Activated CD4-positive, alpha-beta T cell treated with anti-CD3 and anti-CD28 coated beads, Interleukin-2, amount 10 ng/mL, durations not matched to agents 7 days and 5 days (primary cell): ENCODE data around the gene CYTH3. TPM values are rescaled to one million over a fixed set of nuclear protein-coding genes. Genes with fewer than 3 reads are reported as not detected.

ENCODE experiments used
- CTCF ChIA-PET: fragments of 350-600 bp; sonication (Branson Sonifier 250); formaldehyde crosslinking; loops from one replicate; lab custom pipeline; 2021; ENCODE audit warnings: antibody characterized with exemption; lab: Charles Lee
- POLR2A ChIA-PET: fragments of 350-600 bp; sonication (Branson Sonifier 250); formaldehyde crosslinking; loops from one replicate; lab custom pipeline; 2021; ENCODE audit warnings: antibody characterized with exemption; lab: Charles Lee
- DNase-seq: peaks from one replicate; pipeline ENCODE4 v3.0.0-alpha.2; 2020
- H3K27ac Mint-ChIP-seq: one replicate; pipeline ENCODE4 v1.8.0; 2021; ENCODE audit warnings: mild to moderate bottlenecking, moderate library complexity, mixed read lengths
- H3K27me3 Mint-ChIP-seq: one replicate; pipeline ENCODE4 v1.8.0; 2021; ENCODE audit warnings: mixed read lengths
- H3K36me3 Mint-ChIP-seq: one replicate; pipeline ENCODE4 v1.8.0; 2021; ENCODE audit warnings: low read depth, mixed read lengths
- H3K4me1 Mint-ChIP-seq: one replicate; pipeline ENCODE4 v1.8.0; 2021; ENCODE audit warnings: mixed read lengths
- H3K4me3 Mint-ChIP-seq: one replicate; pipeline ENCODE4 v1.8.0; 2021; ENCODE audit warnings: mild to moderate bottlenecking, moderate library complexity, mixed read lengths
- H3K9me3 Mint-ChIP-seq: one replicate; pipeline ENCODE4 v1.8.0; 2021; ENCODE audit warnings: mixed read lengths
- total RNA-seq, 2 experiments: library from RNA; stranded (reverse); gene quantifications; one replicate each; pipeline ENCODE4 v1.2.3, GENCODE V29; 2021

Gene CYTH3
- total RNA-seq, 2 experiments from 2014 or later: 0.74 to 1.4 TPM

DNA sequence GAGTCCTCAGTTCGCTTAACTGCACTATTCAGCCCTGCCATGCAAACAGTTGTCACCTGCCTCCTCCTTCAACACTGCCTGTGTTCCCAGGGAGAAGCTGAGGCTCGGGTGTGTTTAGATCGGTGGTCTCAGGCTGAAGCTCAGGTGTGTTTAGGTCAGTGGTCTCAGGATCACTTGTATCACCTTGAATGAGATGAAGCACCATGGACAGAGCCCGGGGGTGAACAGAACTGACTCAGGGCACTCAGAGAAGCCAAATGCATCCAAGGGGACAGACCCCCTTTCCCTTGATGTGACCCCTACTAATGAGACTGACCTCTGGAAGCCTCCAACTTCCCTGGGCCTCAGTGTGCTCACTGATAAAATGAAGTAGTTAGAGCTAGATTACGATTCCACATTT lies 84.0 kb downstream of the CYTH3 start:
- CTCF ChIA-PET: no interaction called here
- no peaks in the 10 kb centered on the region for H3K36me3 Mint-ChIP-seq

DNA sequence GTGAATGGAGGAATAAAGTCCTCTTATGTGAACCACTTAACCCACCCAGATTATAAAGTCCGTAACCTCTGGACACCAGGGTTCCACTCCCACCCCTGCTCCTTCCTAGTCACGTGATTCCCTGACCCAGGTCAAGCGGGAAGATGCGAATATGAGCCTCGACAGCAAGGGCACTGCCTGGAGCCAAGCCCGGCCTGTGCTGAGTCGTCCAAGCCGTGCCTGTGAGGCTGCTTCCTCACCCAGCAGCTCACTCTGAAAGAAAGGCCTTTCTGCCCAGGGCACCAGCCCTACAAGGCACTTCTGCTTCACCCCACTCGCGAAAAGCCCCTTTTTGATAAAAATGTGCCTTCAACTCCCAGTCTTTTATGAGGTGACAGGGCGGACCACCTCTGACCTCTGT lies 85.8 kb downstream of the CYTH3 start:
- H3K27ac Mint-ChIP-seq: no peak overlapping the region
- ChIA-PET CTCF (no interaction called here), POLR2A (no interaction called here)
- no peaks in the 10 kb centered on the region for H3K27me3 Mint-ChIP-seq
- no peaks in the 10 kb centered on the region for H3K4me1 Mint-ChIP-seq
- no peaks in the 10 kb centered on the region for H3K36me3 Mint-ChIP-seq
- no peak overlapping the region for H3K4me3 Mint-ChIP-seq
- no peaks in the 10 kb centered on the region for H3K9me3 Mint-ChIP-seq
- no peak for DNase-seq

More for the DNA sequence above, 84.0 kb downstream of the CYTH3 start:
- Mint-ChIP-seq H3K9me3 (no peaks in the 10 kb centered on the region), H3K27me3 (no peaks in the 10 kb centered on the region), H3K4me1 (no peaks in the 10 kb centered on the region), H3K27ac (no peak overlapping the region), H3K4me3 (no peak overlapping the region)
- no peak for DNase-seq
- POLR2A ChIA-PET: no interaction called here

DNA sequence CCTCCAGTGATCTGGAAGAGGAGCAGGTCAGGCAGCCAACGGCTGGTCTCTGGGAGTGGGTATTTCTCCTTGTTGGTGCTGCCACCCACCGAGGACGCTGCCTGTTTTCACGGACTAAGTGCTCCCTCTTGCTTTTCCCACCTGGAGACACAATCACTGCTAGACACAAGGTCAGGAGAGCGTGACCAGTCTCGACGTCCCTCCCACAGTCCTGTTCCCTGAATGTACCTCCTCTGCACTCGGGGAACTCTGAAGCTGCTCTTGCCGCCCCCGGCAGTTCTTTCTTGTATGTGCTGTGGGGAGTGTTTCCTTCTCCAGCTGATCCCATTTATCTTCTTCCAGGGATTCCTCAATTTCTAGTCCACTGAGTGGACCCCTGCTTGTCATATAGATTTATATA lies 89.4 kb downstream of the CYTH3 start:
- CTCF ChIA-PET: interaction anchor here (0.6 to 1.0 kb wide), 2 partner anchors 21 to 47 kb away, joined by 3 to 8 read pairs; no protein-coding TSS in a partner anchor
- H3K9me3 Mint-ChIP-seq: no peaks in the 10 kb centered on the region
- no peaks in the 10 kb centered on the region for H3K4me1 Mint-ChIP-seq
- no peaks in the 10 kb centered on the region for H3K27me3 Mint-ChIP-seq
- H3K27ac Mint-ChIP-seq: no peak overlapping the region
- H3K4me3 Mint-ChIP-seq: no peak overlapping the region
- DNase-seq: no peak
- no peaks in the 10 kb centered on the region for H3K36me3 Mint-ChIP-seq
- POLR2A ChIA-PET: no interaction called here

- ChIA-PET POLR2A (no interaction called here), CTCF (no interaction called here)
- Mint-ChIP-seq H3K4me1 (no peaks in the 10 kb centered on the region), H3K27ac (no peak overlapping the region), H3K4me3 (no peak overlapping the region), H3K9me3 (no peaks in the 10 kb centered on the region), H3K27me3 (no peaks in the 10 kb centered on the region), H3K36me3 (no peaks in the 10 kb centered on the region)
- DNase-seq: no peak
Observed at GRCh38 chr7:6181136-6181535, 91.3 kb downstream of the CYTH3 start.

DNA sequence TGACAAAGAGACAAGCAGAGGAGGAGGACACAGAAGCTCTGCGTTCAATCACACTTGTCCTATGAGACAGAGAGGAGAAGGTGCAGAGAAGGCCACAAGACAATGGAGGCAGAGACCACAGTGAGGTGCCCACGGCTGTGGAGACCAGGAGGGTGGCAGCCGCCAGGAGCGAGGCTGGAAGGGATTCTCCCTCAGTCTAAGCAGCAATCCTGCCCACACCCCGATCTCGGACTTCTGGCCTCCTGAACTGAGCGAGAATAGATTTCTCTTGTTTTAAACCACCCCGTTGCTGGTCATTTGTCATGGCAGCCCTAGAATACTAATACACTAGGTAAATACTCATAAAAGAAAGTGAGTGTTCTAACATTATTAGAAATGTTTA lies 92.1 kb downstream of the CYTH3 start:
- CTCF ChIA-PET: no interaction called here
- Mint-ChIP-seq H3K4me3 (no peak overlapping the region), H3K9me3 (no peaks in the 10 kb centered on the region), H3K36me3 (no peaks in the 10 kb centered on the region), H3K27me3 (no peaks in the 10 kb centered on the region), H3K27ac (no peak overlapping the region), H3K4me1 (no peaks in the 10 kb centered on the region)
- POLR2A ChIA-PET: no interaction called here
- DNase-seq: no peak

DNA sequence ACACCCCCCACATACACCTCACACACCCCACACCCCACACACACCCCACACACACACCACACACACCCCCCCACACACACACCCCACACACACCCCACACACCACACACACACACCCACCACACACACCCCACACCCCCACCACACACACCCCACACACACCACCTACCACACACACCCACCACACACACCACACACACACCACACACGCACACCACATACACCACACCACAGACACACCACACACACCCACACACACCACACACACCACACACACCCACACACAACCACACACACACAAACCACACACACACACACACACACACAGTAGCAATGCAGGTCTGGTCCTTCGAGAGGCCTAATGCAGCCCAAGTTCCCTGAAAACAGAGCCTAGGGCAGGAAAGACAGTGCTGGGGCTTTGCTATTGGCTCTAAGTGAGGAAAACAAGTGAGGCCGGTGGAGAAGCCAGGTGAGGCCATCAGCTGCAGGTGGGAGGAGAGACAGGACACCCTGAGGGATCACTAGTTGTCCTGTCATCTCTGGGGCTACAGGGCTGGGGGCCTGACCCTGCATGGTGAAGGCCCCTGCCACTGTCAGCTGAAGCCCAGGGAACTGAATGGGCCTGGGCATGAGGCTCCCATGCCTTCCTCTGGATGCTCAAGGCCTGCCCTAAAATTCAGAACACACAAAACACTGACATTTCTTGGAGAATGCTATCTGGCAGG lies 92.6 kb downstream of the CYTH3 start:
- no peak overlapping the region for H3K27ac Mint-ChIP-seq
- no peak overlapping the region for H3K4me3 Mint-ChIP-seq
- DNase-seq: no peak
- CTCF ChIA-PET: no interaction called here
- H3K9me3 Mint-ChIP-seq: no peaks in the 10 kb centered on the region
- H3K4me1 Mint-ChIP-seq: no peaks in the 10 kb centered on the region
- no peaks in the 10 kb centered on the region for H3K36me3 Mint-ChIP-seq
- no peaks in the 10 kb centered on the region for H3K27me3 Mint-ChIP-seq
- POLR2A ChIA-PET: no interaction called here

- Mint-ChIP-seq H3K36me3 (no peaks in the 10 kb centered on the region), H3K27me3 (no peaks in the 10 kb centered on the region), H3K4me1 (no peaks in the 10 kb centered on the region), H3K9me3 (no peaks in the 10 kb centered on the region), H3K4me3 (no peak overlapping the region), H3K27ac (no peak overlapping the region)
- POLR2A ChIA-PET: no interaction called here
- CTCF ChIA-PET: no interaction called here
- no peak for DNase-seq
Observed at GRCh38 chr7:6178298-6179029, 94.0 kb downstream of the CYTH3 start.

DNA sequence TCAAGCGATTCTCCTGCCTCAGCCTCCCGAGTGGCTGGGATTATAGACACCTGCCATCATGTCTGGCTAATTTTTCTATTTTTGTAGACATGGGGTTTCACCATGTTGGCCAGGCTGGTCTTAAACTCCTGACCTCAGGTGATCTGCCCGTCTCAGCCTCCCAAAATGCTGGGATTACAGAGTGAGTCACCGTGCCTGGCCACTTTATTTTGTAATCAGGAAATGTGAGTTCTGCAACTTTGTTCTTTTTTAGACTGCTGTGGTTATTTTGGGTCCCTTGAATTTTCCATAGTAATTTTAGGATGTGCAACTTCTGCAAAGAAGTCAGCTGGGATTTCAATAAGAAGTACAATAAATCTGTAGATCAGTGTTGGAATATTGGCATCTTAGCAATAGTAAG lies 96.8 kb downstream of the CYTH3 start:
- Mint-ChIP-seq H3K36me3 (no peaks in the 10 kb centered on the region), H3K4me3 (no peak overlapping the region), H3K4me1 (no peaks in the 10 kb centered on the region), H3K27ac (no peak overlapping the region), H3K27me3 (no peaks in the 10 kb centered on the region), H3K9me3 (no peaks in the 10 kb centered on the region)
- DNase-seq: no peak
- CTCF ChIA-PET: interaction anchor here (0.6 kb wide), 1 partner anchor 309 kb away, joined by 3 read pairs; no protein-coding TSS in a partner anchor
- POLR2A ChIA-PET: no interaction called here

GRCh38 chr7:6172910-6173295 lies 99.5 kb downstream of the CYTH3 start:
- POLR2A ChIA-PET: no interaction called here
- peak overlapping the region; percentile 5 for H3K27ac Mint-ChIP-seq
- no peaks in the 10 kb centered on the region for H3K9me3 Mint-ChIP-seq
- no peak for DNase-seq
- no peak overlapping the region for H3K4me3 Mint-ChIP-seq
- CTCF ChIA-PET: interaction anchor here (1.2 kb wide), 1 partner anchor 14 kb away, joined by 3 read pairs; no protein-coding TSS in a partner anchor
- H3K36me3 Mint-ChIP-seq: no peaks in the 10 kb centered on the region
- H3K27me3 Mint-ChIP-seq: no peaks in the 10 kb centered on the region
- H3K4me1 Mint-ChIP-seq: no peaks in the 10 kb centered on the region

DNA sequence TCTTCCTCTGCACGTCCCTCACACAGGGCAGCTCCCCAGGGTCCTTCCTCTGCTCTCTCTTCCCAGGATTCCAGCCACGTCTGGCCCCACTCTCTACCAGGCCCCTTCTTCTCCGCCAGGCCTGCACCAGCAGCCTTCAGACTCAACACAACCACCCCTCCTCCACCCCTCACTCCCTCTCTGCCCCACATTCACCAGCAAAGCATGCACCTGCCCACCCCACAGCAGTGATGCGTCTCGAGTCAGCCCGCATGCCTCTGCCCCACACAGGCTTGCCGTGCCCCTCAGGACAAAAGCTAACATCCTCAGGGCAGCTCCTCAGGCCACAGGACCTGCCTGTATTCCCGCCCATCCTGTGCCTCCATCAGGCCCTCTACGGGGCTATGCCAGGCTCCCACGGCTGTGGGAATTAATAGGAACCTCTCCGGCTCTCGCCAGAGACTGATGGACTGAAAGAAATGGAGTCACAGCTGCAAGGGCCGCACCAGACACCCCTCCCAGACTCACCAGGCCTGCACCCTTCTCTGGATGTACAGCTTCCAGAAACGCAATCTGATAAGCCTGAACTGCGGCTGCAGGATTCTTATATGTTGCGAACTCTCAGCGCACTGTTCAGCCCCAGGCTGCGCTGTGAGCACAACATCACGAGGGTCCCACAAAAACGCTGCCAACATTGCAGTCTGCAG lies 100.1 kb downstream of the CYTH3 start:
- Mint-ChIP-seq H3K4me3 (no peak overlapping the region), H3K27me3 (no peaks in the 10 kb centered on the region), H3K27ac (peak overlapping the region; percentile 5), H3K36me3 (no peaks in the 10 kb centered on the region), H3K4me1 (no peaks in the 10 kb centered on the region), H3K9me3 (no peaks in the 10 kb centered on the region)
- no peak for DNase-seq
- ChIA-PET POLR2A (no interaction called here), CTCF (interaction anchor here (1.2 kb wide), 1 partner anchor 14 kb away, joined by 3 read pairs; no protein-coding TSS in a partner anchor)

DNA sequence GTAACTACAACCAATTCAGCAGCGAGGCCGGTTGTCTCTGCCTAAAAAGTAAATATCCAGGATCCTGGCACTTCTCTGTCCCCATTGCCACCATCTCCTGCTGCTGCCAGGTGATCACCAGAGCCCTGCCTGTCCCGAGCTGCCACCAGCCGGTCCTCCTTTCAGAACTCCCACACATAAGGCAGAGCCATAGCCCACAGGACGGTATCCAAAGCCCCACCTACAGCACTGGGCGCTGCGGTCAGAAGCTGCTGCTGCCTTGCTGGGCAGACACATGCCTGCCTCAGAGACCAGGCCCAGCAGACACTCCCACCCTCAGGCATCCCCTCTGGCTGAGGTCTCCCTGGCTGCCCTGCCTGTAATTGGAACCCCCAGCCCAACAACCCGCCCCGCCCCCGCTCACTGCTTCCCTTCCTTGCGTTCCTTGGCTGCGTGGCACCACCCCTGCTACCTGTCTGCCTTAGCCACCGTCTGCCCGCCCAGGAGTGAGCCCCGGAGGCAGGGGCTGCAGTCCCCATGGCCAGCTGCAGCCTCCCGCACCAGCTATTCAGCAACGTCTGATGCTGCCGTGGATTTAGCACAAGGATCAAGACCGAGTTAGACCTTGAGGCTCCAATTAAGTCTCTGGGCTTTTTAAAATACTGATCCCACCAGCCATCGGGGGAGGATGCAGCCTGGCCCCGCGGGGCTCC lies 100.7 kb downstream of the CYTH3 start:
- no peaks in the 10 kb centered on the region for H3K4me1 Mint-ChIP-seq
- DNase-seq: no peak
- POLR2A ChIA-PET: no interaction called here

GRCh38 chr7:6170571-6171531 lies 101.6 kb downstream of the CYTH3 start:
- no peak overlapping the region for H3K27ac Mint-ChIP-seq
- CTCF ChIA-PET: no interaction called here
- H3K4me3 Mint-ChIP-seq: peak overlapping the region; percentile 43
- no peaks in the 10 kb centered on the region for H3K9me3 Mint-ChIP-seq
- no peak for DNase-seq
- POLR2A ChIA-PET: no interaction called here
- no peaks in the 10 kb centered on the region for H3K36me3 Mint-ChIP-seq
- H3K4me1 Mint-ChIP-seq: no peaks in the 10 kb centered on the region
- no peaks in the 10 kb centered on the region for H3K27me3 Mint-ChIP-seq

More for the DNA sequence above, 100.7 kb downstream of the CYTH3 start:
- Mint-ChIP-seq H3K9me3 (no peaks in the 10 kb centered on the region), H3K36me3 (no peaks in the 10 kb centered on the region), H3K4me3 (no peak overlapping the region), H3K27ac (no peak overlapping the region), H3K27me3 (no peaks in the 10 kb centered on the region)
- CTCF ChIA-PET: interaction anchor here (1.2 kb wide), 1 partner anchor 13 kb away, joined by 3 read pairs; no protein-coding TSS in a partner anchor
